ENCODE results near the gene PRDM11. TPM values are rescaled to one million over a fixed set of nuclear protein-coding genes. Genes with fewer than 3 reads are reported as not detected.

Gene PRDM11
- total RNA-seq, 1 donor from 2014 or later: 17.3 TPM

DNA sequence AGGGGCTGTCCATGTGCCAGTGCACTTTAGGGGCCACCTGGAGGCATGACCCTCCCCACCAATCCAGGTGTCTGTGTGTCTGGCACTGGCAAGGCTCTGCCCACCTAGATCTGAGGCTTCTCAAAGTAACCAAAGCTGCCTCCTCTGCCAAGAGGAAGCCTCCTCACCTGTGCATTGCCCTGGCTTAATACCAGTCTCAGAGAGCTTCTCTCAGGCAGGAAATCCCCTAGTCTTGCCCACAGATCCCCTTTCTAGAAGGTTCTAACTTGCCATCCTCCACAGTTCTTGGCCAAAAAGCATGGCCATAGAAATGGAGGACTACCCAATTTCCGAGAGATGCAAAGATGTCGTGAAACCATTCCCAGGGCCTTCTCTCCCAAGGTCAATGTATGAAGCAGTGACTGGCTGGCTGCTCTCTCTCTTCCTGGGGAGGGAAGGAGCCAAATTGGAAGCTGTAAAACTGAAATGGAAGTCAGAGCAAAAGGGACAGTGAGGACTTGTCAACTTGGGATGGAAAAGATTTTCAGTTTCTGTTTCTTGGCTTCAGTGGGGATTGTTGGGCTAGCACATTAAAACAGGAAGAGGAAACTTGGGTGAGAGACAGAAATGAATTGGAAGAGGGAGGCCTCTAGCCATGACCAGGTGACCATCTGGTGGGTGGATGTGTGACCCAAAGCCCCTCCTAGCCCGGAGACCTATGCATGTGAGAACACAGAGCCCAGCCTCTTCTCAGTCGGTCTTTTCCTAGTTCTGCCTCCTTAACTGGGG lies 68.8 kb downstream of the PRDM11 start:
- DNase-seq: no peak
- intact Hi-C loops (cut with DNase I): no loop called here
- no peak for ATAC-seq (ENCODE audit: poor library complexity)

DNA sequence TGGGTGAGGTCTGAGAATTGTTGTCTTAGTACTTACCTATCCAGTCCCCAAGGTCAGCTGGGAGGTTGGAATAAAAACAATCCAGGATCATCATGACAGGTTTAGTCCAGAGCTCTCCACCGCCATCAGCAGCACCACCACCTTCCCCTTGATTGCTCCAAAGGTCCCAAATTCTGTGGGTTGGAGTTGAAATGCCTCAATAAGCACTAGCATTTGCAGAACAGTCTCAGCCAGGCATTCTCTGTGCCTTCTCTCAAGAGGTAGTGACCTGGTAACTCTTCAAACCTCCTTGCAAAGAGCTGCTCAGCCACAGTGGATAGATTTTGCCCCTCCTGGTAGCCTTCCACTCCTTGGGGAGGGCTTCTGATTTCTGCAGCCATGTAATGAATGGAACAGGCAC lies 69.6 kb downstream of the PRDM11 start:
- intact Hi-C loops (cut with DNase I): no loop called here
- DNase-seq: no peak
- no peak for ATAC-seq (ENCODE audit: poor library complexity)

DNA sequence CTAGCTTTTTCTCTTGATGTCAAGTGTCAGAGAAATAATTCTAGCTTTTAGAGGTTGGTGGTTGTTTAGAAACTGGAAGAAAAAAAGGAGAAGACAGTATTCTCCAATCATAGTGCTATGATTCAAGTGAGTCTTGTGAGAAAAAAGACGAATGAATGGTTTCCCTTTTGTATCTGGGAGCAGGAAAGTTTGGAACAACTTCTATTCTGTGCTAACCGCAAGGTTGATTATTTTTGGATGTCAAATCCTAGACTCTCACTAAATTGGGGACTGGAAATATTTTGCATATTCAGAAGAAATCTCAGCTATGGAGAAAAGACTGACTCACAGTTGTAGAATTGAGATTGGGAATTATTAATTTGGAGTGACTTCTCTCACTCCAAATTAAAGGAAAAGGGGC lies 70.5 kb downstream of the PRDM11 start:
- intact Hi-C loops (cut with DNase I): no loop called here
- no peak for ATAC-seq (ENCODE audit: poor library complexity)
- DNase-seq: no peak

DNA sequence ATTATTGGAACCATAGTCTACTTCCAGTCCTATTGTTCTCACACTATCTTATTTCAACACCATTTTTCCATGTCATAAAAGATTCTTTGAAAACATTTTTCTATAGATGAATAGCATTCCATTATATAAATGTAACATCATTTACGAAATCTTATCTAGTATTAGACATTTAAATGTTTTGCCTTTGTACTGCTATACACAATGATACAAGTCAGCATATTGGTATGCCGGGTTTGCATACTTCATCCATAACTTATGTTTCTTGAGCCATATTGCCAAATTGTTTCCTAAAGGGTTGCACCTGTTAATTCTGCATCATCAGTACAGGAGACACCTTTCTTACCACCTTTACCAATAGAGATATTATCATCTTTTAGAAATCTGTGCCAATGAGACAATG lies 71.6 kb downstream of the PRDM11 start:
- ATAC-seq (ENCODE audit: poor library complexity) (no peak), DNase-seq (no peak)
- intact Hi-C loops (cut with DNase I): no loop called here

DNA sequence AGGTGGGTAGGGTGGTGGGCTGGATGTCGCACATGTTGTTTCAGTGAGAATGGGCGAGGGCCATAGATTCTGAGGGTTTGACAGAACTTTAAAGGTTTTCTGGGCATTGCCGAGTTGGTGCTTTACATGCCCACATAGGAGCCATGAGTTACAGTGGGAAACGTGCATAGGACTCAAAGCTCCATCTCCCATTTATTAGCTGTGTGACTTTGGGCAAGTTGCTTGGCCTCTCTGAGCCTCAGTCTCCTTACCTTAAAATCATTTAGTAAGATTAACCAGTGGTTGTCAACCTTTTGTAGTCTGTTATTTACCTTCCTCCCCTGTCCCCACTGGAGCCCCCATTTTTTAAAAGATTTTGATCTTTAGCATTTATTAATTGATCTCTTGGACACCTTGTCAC lies 72.3 kb downstream of the PRDM11 start:
- DNase-seq (no peak), ATAC-seq (ENCODE audit: poor library complexity) (no peak)
- intact Hi-C loops (cut with DNase I): no loop called here

DNA sequence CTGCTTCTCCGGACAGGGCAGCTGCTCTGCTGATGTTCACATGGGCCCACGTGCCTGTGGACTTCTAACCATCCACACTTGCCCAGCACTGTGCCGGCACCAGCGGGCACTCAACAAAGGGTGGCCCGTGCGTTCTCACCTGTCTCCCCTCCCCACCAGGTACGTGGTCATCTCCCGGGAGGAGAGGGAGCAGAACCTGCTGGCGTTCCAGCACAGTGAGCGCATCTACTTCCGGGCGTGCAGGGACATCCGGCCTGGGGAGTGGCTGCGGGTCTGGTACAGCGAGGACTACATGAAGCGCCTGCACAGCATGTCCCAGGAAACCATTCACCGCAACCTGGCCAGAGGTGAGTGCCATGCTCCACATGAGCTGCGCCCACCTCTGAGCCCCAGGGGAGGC lies 73.0 kb downstream of the PRDM11 start:
- intact Hi-C loops (cut with DNase I): no loop called here
- ATAC-seq (ENCODE audit: poor library complexity): no peak

DNA sequence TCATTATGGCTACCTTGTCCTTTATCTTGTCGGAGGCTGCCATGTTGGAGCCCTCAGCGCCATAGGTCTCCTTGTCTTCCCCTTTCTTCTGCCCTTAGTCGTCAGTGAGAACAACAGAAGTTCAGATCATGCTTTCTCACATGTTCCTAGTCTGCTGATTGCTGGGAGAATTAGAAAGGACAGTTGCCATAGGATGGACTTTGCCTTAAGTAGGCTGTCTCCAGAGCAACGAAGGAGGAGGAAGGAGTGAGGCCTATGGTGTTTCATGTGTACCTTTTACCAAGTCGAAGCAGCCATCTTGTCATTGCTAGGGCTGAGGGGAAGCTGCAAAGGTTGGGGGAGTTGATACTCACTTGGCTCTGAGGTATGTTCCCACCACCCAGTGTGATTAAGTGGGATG lies 77.1 kb downstream of the PRDM11 start:
- intact Hi-C loops (cut with DNase I): no loop called here
- DNase-seq (no peak), ATAC-seq (ENCODE audit: poor library complexity) (no peak)

More for the DNA sequence above, 73.0 kb downstream of the PRDM11 start:
- no peak for DNase-seq

DNA sequence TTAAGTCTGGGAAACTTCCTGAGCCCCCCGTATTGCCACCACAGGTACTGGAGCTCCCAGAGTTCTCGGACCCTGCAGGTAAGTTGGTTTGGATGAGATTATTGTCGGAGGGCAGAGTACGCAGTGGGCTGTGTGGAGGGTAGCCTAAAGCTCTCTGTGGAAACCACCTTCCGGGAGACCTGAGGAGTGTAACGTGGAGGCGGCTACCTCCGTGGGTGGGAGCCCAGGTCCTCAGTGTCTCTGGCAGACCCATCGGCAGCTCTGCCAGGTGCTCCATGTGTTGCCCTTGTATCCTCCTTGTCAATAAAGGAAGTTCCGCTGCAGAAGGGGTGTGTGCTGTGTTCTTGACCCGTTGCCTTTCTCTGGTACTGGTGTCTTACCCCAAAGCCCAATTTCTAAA lies 78.3 kb downstream of the PRDM11 start:
- intact Hi-C loops (cut with DNase I): no loop called here
- DNase-seq (no peak), ATAC-seq (ENCODE audit: poor library complexity) (no peak)

DNA sequence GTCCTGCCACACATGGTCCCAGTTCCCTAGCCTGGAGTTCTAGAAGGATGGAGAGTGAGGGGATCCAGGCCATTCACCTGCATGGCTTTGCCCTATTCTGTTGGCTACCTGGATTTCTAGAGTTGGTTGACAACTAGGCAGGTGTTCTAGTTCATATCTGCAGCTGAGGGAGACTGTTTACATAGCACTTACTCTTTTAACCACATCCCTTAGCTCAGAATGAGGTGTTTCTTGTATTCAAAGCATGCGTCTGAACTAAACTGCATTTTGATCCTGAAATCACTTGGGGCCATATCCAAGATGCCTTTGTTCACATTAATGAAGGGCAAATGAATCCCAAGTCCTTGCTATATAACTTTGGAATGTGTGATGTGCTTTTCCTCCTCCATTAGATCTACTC lies 78.8 kb downstream of the PRDM11 start:
- intact Hi-C loops (cut with DNase I): no loop called here
- no peak for DNase-seq
- ATAC-seq (ENCODE audit: poor library complexity): no peak

DNA sequence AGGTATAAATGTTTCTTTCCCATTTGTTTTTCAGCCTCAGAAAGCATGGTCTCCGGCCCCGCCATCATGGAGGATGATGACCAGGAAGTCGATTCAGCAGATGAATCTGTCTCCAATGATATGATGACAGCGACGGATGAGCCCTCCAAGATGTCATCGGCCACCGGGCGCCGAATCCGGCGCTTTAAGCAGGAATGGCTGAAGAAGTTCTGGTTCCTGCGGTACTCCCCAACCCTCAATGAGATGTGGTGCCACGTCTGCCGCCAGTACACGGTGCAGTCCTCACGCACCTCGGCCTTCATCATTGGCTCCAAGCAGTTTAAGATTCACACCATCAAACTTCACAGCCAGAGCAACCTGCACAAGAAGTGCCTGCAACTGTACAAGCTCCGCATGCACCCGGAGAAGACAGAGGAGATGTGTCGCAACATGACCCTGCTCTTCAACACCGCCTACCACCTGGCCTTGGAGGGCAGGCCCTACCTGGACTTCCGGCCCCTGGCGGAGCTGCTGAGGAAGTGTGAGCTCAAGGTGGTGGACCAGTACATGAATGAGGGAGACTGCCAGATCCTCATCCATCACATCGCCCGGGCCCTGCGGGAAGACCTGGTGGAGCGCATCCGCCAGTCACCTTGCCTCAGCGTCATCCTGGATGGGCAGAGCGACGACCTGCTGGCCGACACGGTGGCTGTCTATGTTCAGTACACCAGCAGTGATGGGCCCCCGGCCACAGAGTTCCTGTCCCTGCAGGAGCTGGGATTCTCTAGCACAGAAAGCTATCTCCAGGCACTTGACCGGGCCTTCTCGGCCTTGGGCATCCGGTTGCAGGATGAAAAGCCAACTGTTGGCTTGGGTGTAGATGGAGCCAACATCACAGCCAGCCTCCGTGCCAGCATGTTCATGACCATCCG lies 79.8 kb downstream of the PRDM11 start:
- ATAC-seq (ENCODE audit: poor library complexity) (no peak), DNase-seq (no peak)
- intact Hi-C loops (cut with DNase I): no loop called here

DNA sequence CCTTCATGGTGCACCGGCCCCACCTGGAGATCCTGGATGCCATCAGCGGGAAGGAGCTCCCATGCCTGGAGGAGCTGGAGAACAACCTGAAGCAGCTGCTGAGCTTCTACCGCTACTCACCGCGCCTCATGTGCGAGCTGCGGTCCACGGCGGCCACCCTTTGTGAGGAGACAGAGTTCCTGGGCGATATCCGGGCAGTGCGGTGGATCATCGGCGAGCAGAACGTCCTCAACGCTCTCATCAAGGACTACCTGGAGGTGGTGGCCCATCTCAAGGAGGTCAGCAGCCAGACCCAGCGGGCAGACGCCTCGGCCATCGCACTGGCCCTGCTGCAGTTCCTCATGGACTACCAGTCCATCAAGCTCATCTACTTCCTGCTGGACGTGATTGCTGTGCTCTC lies 80.5 kb downstream of the PRDM11 start:
- DNase-seq (no peak), ATAC-seq (ENCODE audit: poor library complexity) (no peak)
- intact Hi-C loops (cut with DNase I): no loop called here

DNA sequence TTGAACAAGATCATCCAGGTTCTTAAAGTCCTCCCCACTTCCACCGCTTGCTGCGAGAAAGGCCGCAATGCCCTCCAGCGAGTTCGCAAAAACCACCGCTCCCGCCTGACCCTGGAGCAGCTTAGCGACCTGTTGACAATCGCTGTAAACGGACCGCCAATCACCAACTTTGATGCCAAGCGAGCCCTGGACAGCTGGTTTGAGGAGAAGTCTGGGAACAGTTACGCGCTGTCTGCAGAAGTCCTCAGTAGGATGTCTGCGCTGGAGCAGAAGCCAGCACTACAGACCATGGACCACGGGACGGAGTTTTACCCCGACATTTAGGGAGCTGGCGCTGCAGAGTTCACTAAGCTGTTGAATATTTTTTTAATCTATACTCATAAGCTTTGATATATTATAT lies 81.4 kb downstream of the PRDM11 start:
- no peak for DNase-seq
- intact Hi-C loops (cut with DNase I): no loop called here
- no peak for ATAC-seq (ENCODE audit: poor library complexity)

DNA sequence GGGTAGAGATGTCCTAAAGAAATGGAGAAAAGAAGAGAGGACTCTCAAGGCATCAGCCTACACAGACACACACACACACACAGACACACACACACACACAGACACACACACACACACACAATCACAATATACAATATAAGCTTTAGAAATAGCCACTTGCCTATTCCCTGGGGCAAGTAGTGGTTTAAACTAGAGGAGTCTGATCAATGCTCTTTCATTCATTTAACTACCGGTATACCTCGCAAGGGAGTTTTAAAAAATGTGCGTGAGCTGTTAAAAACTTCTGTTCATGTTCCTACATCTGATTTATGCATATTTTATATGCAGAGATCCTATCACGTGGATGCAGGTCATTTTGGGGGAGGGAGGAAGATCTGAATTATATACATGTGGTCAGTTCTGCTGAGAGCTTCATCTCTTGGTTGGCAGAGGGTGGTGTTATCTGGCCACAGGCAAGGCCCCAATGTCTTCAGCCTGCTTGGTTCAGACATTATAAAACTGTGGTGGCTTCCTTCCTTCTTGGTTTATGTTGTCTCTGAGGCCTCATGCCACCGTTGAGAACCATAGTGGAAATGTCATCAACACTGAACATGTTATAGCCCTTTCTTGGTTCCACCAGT lies 83.1 kb downstream of the PRDM11 start:
- ATAC-seq (ENCODE audit: poor library complexity): no peak
- no peak for DNase-seq
- intact Hi-C loops (cut with DNase I): loop anchor here (5.0 kb wide), 1 partner anchor 117 kb away; no protein-coding TSS in a partner anchor

DNA sequence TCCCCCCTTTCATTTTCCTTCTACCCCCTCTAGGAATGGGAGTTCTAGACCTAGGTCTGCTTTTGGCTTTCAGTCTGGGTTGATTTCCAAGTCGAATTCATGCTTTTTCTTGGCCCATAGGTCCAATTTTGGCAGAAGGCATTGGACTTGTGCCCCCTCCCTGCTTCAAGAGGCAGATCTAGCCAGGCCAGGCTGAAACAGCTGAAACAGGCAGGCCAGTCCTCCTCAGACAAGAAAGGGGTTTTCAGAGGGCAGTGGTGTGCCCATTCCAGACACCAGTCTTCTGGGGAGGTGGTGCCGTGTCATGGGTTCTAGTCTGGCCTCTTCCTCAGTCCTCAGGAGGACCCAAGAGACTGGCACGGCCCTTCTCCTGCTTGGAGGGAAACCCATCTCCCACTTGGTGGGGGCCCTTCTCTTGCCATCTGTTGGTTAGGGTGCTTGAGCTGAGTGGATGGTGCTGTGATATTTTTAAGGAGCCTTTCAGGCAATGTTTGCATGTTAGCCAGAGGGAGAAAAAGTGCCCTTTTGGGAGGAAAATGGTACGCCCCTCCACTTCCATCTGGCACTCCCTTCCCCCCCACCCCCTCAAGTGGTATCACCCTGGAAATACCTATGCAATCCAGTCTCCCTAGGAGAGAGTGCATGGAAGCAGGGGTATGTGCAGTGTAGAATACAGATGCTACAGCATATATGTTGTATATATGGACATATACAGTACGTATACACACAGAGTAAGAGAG lies 86.1 kb downstream of the PRDM11 start:
- intact Hi-C loops (cut with DNase I): loop anchor here (5.0 kb wide), 1 partner anchor 120 kb away; no protein-coding TSS in a partner anchor
- DNase-seq: no peak
- ATAC-seq (ENCODE audit: poor library complexity): no peak

DNA sequence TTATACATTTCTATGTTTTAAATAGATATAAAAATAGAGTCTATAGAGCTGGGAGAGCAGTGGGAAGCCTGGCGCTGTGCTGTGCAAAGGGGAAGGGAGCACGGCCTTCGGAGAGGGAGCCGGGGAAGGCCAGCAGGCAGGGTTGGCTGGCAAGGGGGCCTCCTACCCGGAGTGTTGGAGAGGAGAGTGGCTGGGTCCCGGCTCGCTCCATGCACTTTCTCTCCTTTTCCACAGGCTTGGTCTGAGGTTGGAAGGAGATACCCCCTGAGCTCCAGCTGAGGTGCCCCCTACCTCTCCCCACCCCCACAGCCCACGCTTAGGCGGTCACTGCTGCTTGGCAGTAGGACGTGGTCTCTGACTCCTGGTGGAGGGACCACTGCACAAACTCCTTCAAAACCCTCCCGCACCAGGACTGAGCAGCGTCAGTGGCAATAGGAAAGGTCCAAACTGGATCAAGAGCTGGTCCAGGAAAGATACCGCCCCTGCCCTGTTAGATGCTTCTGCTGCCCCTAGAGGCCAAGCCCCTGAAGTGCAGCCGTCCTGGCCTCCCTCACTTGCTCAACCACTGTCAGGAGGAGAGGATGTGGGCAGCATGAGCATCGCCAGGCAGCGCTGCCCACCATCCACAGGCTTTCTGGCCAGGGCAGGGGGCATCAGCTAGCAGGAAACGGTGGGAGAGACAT lies 86.8 kb downstream of the PRDM11 start:
- intact Hi-C loops (cut with DNase I): loop anchor here (5.0 kb wide), 1 partner anchor 121 kb away; no protein-coding TSS in a partner anchor
- peak; percentile 77 for DNase-seq

DNA sequence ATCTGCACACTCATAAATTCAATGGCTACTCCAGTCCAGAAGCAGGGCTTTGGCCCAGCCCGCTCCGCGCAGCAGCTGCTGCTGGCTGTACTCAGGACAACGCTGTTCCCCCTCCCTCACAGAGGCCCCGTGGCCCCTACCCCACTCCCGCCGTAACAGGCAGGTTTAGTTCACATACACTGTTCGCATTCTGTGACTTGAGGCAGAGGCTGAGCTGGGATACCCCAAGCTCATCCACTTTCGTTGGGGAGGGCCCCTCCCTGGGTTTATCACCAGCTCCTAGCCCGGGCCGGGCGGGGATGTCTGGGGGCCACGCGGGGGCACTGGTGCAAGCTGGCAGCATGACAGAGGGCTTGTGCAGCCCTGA lies 87.3 kb downstream of the PRDM11 start:
- no peak for DNase-seq
- ATAC-seq (ENCODE audit: poor library complexity): peak; percentile 14
- intact Hi-C loops (cut with DNase I): loop anchor here (5.0 kb wide), 1 partner anchor 121 kb away; no protein-coding TSS in a partner anchor

More for the DNA sequence above, 86.8 kb downstream of the PRDM11 start:
- ATAC-seq (ENCODE audit: poor library complexity): peak; percentile 82

DNA sequence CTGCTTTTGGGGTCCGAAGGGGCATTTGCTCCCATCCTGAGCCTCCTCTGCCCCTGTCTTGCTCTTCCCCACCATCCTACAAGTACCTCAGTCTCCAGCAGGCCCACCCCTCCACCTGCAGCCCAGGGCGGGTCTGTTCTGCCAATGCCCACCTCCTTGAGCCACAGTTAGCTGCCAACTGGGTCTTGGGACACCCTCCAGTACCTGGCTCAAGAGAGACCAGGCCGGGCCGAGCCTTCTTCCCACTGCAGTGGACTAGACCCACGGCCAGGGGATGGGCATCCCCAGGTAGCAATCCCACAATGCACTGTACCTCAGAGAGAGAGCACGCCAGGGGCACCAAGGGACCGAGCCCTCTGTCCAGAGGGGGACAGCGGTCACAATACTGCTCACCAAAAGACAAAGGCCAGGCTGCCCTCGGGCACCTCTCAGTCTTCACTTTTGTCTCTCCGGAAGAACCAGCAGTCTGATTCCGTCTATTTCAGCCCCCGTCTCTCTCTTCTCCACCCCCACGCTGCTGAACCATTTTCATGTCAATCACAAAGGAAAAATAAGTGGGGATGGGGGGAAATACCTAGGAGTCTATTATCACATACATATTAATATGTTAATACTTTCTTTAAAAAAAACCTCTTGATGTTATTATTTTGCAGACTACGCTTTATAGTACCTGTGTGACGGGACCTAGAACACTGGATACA lies 88.0 kb downstream of the PRDM11 start:
- intact Hi-C loops (cut with DNase I): loop anchor here (5.0 kb wide), 1 partner anchor 122 kb away; no protein-coding TSS in a partner anchor
- DNase-seq (no peak), ATAC-seq (ENCODE audit: poor library complexity) (no peak)

Measured in Right ventricle myocardium superior (tissue), 1 donor.